Epithelial cell of prostate (primary cell): ENCODE data around the gene ADM2.

Experiments used
- DNase-seq: peaks from one replicate; pipeline ENCODE4 v3.0.0-alpha.2; 2011; ENCODE audit warnings: low read depth, low spot score
- H3K27ac ChIP-seq: fragments of 450-650 bp; 2 replicates; pipeline ENCODE4 v1.5.1; 2017; ENCODE audit warnings: mild to moderate bottlenecking

The ADM2 gene

DNA sequence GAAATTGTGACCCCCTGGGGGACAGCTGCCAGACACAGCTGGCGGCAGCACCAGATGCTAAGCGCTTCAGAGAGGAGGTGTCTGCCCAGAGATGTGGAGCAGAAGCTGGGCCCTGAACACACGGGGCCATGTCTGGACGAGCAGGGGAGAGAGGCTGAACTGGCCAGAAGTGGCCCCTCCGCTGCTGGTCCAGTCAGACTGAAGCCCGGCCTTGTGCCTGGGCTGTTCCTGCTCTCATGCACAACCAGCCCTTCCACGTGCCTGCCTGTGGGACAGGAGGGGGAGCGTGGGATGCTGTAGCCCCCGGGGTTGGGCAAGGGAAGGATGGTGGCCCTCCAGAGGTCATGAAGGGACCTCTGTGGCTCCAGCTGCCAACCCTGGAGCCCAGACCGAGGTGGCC, 1.8 kb downstream of the ADM2 start:
- H3K27ac ChIP-seq: no peak overlapping the region
- DNase-seq: no peak

DNA sequence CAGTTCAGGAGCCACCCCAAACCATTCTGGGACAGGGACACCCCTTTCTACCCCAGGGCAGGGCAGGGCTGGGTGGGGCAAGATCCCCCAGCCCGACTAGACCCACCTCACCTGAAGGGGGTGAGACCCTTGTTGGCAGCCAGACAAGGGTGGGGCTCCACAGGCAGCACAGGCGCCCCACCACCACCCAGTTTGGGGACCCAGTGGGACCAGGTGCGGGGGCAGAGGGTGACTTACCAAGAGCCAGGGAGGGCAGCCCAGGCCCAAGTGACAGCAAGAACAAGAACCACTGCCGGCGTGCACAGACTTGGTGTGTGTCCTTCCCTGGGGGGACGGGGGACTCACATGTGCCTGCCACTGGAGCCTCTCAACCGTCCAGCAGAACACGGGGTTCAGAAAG, 2.2 kb downstream of the ADM2 start:
- H3K27ac ChIP-seq: no peak overlapping the region
- no peak for DNase-seq

- no peak for DNase-seq
- no peak overlapping the region for H3K27ac ChIP-seq
Measured at GRCh38 chr22:50483977-50484853, 2.9 kb downstream of the ADM2 start.

DNA sequence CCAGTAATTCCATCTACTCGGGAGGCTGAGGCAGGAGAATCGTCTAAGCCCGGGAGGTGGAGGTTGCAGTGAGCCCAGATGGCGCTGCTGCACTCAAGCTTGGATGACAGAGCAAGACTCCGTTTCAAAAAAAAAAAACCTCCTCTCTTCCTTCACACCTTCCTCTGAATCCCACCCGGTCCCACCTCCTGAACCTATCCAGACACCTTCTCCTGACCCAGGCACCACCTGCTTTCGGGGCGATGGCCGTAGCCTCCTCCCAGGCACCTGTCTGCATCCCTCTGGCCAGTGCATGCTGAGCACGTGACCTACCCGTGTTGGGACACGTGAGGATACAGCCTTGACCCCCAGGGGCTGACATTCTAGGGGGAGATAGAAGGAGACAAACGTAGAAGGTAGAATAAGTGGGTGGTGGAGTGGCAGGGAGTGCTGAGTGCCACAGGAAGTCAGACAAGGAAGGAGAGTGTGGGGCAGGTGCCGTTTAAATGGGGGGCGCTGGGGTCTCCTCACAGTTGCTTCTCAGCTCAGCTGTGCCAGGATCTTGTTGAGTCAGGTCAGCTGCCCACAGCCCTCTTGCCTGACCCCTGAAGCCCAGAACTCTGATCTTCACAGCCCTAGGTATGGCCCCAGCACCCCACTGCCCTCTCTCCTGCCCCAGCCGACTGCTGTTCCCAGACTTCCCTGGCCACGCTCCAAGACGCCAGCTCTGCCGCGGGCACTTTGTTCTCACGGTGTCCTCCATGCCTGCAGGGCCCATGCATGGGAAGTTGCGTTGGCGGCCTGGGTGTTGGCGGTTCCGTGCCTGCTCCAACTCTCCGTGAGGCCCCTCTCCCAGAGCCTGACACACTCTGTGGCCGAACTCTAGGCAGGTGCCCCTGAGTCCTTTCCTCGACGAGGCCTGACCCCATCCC, 4.1 kb downstream of the ADM2 start:
- no peak for DNase-seq
- H3K27ac ChIP-seq: no peak overlapping the region

GRCh38 chr22:50486561-50487289, 5.4 kb downstream of the ADM2 start, which contains the start of gene MIOX:
TSS of gene MIOX (plus strand) at chr22:50486859. CDS start at chr22:50486898, 39 bp downstream.
- no peak for DNase-seq
- H3K27ac ChIP-seq: no peak within 1 kb of the TSS

DNA sequence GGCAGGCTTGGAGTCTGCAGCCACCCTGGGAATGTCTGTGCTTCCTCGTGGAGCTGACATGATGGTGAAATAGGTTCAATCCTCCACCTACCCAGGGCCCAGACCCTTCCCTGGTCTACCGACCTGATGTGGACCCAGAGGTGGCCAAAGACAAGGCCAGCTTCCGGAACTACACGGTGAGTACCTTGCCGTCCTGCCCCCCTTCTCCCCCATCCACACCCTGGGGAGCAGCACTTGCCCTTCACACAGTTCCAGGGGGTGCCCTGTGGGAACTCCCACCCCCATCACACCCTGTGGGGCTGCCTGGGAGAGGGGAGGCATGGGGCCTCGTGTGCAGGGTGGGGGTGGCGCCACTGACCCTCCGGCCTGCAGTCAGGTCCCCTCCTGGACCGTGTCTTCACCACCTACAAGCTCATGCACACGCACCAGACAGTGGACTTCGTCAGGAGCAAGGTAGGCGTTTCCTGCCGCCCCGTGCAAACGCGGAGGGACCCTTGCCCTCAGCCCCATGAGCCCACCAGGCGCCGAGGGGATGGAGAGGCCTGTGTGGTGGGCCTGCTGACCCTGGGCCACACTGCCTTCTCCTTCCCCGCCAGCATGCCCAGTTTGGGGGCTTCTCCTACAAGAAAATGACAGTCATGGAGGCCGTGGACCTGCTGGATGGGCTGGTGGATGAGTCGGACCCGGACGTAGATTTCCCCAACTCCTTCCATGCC, 6.1 kb downstream of the ADM2 start:
- DNase-seq: no peak
- no peak overlapping the region for H3K27ac ChIP-seq

GRCh38 chr22:50488006-50488677, 6.8 kb downstream of the ADM2 start:
- no peak overlapping the region for H3K27ac ChIP-seq
- DNase-seq: no peak

DNA sequence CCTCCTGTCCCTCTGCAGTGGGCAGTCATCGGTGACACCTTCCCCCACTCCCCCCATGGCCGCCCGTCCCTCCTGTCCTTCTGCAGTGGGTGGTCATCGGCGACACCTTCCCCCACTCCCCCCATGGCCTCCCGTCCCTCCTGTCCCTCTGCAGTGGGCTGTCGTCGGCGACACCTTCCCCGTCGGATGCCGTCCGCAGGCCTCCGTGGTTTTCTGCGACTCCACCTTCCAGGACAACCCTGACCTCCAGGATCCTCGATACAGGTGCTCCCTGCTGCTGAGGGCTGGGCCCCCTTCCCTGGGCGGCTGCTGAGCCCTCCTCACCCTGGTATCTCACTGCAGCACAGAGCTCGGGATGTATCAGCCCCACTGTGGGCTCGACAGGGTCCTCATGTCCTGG, 7.5 kb downstream of the ADM2 start:
- H3K27ac ChIP-seq: no peak overlapping the region
- DNase-seq: no peak

- no peak overlapping the region for H3K27ac ChIP-seq
- DNase-seq: no peak
Measured at GRCh38 chr22:50489363-50490243, 8.3 kb downstream of the ADM2 start.

GRCh38 chr22:50490531-50491308, 9.4 kb downstream of the ADM2 start:
- DNase-seq: no peak
- H3K27ac ChIP-seq: no peak overlapping the region

- DNase-seq: no peak
- H3K27ac ChIP-seq: no peak overlapping the region
Measured at GRCh38 chr22:50497093-50497492, 15.8 kb downstream of the ADM2 start.

DNA sequence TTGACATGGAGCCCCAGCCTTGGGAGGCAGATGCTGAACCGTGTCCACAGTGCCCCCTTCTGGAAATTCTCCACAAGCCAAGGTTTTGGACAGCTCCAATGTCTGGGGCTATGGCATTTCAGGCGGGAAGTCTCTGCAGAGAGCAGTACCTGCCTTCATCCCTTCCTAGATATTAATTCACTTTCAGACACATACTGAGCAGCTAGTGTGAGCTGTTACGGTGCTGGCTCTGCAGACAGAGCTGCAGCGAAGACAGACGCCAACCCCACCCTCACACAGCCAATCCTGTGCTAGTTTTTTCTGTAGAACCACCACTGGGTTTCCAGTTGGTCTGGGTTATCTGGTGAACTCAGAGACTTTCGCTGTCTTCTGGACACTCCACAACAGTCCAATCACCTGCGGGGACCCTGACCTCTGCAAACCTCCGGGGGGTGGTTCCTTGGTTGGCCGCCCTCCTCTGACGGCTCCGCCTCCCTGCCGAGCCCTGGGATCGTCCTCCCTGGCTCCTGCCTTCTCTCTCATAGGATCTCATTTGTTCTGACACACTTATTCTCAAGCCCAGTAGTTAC, 17.1 kb downstream of the ADM2 start:
- no peak overlapping the region for H3K27ac ChIP-seq
- DNase-seq: no peak

- no peak overlapping the region for H3K27ac ChIP-seq
- no peak for DNase-seq
Measured at GRCh38 chr22:50500452-50500851, 19.1 kb downstream of the ADM2 start.

DNA sequence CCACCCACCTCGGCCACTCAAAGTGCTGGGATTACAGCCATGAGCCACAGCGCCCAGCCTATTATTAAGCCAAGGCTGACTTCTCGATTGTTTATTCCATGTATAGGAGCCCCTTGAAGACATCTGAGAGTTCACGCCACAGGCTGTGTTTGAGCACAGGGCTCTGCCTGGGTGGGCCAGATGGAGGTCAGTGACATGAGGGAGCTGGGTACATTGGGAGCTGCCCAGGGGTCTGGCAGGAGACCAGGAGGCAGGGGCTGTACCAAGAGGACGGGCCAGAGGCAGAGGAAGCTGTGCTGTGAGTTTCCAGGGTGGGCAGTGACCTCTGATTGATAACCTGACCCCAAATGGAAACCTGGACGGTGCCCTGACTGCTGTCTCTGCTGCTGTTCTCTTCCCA, 20.8 kb downstream of the ADM2 start:
- DNase-seq: no peak
- H3K27ac ChIP-seq: no peak overlapping the region

GRCh38 chr22:50502628-50503474, 21.5 kb downstream of the ADM2 start:
- no peak overlapping the region for H3K27ac ChIP-seq
- DNase-seq: no peak

GRCh38 chr22:50503475-50504145, 22.3 kb downstream of the ADM2 start:
- DNase-seq: no peak
- no peak overlapping the region for H3K27ac ChIP-seq
